Esophagus squamous epithelium (tissue), 5 donors: ENCODE measurements around the gene ZNF678. TPM values are rescaled to one million over a fixed set of nuclear protein-coding genes. Genes with fewer than 3 reads are reported as not detected.
"Not testable (repeated sequence)": the region's sequence is repeated elsewhere in the genome, so short reads cannot be mapped to it uniquely, and the experiment has no call there.

Experiments used
- DNase-seq: peaks from one replicate; lab custom pipeline; 2025; lab: John Stamatoyannopoulos, UW
- H3K27ac ChIP-seq, 4 donors: fragments of 200-600 bp; sonication (generic); one replicate each; pipeline ENCODE4 v1.5.1; 2016 to 2019; ENCODE audit warnings: mild to moderate bottlenecking in 1 of 4
- H3K27me3 ChIP-seq, 4 donors: fragments of 200-600 bp; sonication (generic); 1 replicate in 3 of 4; 2 replicates in 1 of 4; pipeline versions ENCODE4 v1.5.1 to v1.6.0; 2017 to 2021; ENCODE audit warnings: antibody characterized with exemption in 1 of 4
- H3K36me3 ChIP-seq, 3 donors: fragments of 200-600 bp; sonication (generic); one replicate each; pipeline ENCODE4 v1.5.1; 2016 to 2019
- H3K4me1 ChIP-seq, 3 donors: fragments of 200-600 bp; sonication (generic); one replicate each; pipeline ENCODE4 v1.5.1; 2017 to 2019
- H3K4me3 ChIP-seq, 4 donors: fragments of 200-600 bp; sonication (generic); 1 replicate in 3 of 4; 2 replicates in 1 of 4; pipeline ENCODE4 v1.5.1; 2016 to 2019; ENCODE audit warnings: mild to moderate bottlenecking in 2 of 4, moderate library complexity in 1 of 4
- H3K9me3 ChIP-seq, 3 donors: fragments of 200-600 bp; sonication (generic); one replicate each; pipeline ENCODE4 v1.5.1; 2016 to 2019
- POLR2A ChIP-seq, 4 donors: fragments of 450-650 bp; IDR thresholded peaks; one replicate each; pipeline ENCODE4 v1.6.1; 2017; ENCODE audit warnings: antibody characterized with exemption in 4 of 4, mild to moderate bottlenecking in 4 of 4, moderate library complexity in 3 of 4
- WGBS, 2 donors: methylation state at CpG; one replicate each; pipeline ENCODE4 v1.1.5; 2018; 5-methylcytosine and 5-hydroxymethylcytosine counted together
- intact Hi-C: fragments of 100-400 bp; cut with DNase I; formaldehyde crosslinking; loops from one replicate; pipeline ENCODE4 v1.15.0; 2022
- total RNA-seq, 4 donors: library from RNA; depleted of rRNA; stranded (reverse); fragments of >200 nt; gene quantifications; one replicate each; pipeline ENCODE4 v1.1.0, GENCODE V29; 2016
- TF ChIP-seq, protein P1 (sequence below), 6 experiments: fragments of 450-650 bp in 4 of 6; fragments of 200-600 bp in 2 of 6; sonication (generic) in 2 of 6; IDR thresholded peaks; one replicate each; pipeline ENCODE4 v1.5.1; 2016 to 2019; ENCODE audit warnings: antibody characterized with exemption in 6 of 6, mild to moderate bottlenecking in 4 of 6, moderate library complexity in 4 of 6
- donor health status: DM: yes; HTN: yes; CAD: no.

Gene ZNF678
- total RNA-seq, 4 donors from 2014 or later, result 1.5 to 7.6 (median 3.2) TPM

DNA sequence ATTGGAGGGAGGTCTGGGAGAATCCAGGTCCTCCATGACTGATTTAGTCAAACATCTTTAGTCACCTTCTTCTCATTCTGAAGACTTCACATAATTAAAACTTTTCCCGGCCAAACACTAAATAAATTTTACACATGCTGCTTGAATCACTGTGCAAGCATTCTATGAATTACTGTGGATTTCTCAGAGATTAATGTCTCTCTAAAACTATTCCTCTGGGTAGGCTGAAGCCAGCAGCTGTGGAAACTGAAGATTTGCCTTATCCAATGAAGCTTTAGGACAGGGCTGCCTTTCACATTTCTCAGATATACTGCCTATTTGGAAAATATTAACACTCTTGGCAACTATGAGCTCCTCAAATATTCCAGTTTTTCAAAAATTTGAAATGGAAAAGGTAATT is 110.1 kb downstream of the ZNF678 start:
- no peak for DNase-seq
- intact Hi-C loops, result no loop called here
- no peak overlapping the region for H3K4me3 ChIP-seq
- no peaks in the 10 kb centered on the region for H3K4me1 ChIP-seq
- TF ChIP-seq, protein P1, sequence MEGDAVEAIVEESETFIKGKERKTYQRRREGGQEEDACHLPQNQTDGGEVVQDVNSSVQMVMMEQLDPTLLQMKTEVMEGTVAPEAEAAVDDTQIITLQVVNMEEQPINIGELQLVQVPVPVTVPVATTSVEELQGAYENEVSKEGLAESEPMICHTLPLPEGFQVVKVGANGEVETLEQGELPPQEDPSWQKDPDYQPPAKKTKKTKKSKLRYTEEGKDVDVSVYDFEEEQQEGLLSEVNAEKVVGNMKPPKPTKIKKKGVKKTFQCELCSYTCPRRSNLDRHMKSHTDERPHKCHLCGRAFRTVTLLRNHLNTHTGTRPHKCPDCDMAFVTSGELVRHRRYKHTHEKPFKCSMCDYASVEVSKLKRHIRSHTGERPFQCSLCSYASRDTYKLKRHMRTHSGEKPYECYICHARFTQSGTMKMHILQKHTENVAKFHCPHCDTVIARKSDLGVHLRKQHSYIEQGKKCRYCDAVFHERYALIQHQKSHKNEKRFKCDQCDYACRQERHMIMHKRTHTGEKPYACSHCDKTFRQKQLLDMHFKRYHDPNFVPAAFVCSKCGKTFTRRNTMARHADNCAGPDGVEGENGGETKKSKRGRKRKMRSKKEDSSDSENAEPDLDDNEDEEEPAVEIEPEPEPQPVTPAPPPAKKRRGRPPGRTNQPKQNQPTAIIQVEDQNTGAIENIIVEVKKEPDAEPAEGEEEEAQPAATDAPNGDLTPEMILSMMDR (IDR thresholded peaks at IDR 0.05), result no peak
- no peak for TF ChIP-seq POLR2A (IDR thresholded peaks at IDR 0.05)
- H3K27ac ChIP-seq, result no peak overlapping the region
- 100% methylated on average over 1 of the region's 1 CpG for WGBS, 2 donors
- peaks cover 6 to 99% (median 74%) of the 10 kb centered on the region in 3 donors for H3K9me3 ChIP-seq
- no peaks in the 10 kb centered on the region for H3K27me3 ChIP-seq
- no peaks in the 10 kb centered on the region for H3K36me3 ChIP-seq

DNA sequence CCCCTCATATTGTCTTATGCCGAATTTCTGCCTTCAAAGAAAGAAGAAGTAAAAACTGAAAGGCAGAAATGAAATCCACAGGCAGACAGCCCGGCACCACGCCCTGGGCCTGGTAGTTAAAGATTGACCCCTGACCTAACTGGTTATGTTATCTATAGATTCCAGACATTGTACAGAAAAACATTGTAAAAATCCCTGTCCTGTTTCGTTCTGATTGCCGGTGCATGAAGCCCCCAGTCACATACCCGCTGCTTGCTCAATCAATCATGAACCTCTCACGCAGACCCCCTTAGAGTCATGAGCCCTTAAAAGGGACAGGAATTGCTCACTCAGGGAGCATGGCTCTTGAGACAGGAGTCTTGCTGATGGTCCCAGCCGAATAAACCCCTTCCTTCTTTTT is 122.5 kb downstream of the ZNF678 start:
- intact Hi-C loops, result no loop called here
- Histone ChIP-seq H3K4me1 (no peaks in the 10 kb centered on the region), H3K36me3 (no peaks in the 10 kb centered on the region), H3K9me3 (peaks cover 0 to 77% (median 5%) of the 10 kb centered on the region in 3 donors), H3K4me3 (no peak overlapping the region), H3K27ac (no peak overlapping the region), H3K27me3 (no peaks in the 10 kb centered on the region)
- WGBS, 2 donors, result 83 to 86% methylated on average over 8 of the region's 8 CpGs
- no peak for DNase-seq
- no peak for TF ChIP-seq POLR2A (IDR thresholded peaks at IDR 0.05)
- TF ChIP-seq, protein P1 (IDR thresholded peaks at IDR 0.05), result no peak

DNA sequence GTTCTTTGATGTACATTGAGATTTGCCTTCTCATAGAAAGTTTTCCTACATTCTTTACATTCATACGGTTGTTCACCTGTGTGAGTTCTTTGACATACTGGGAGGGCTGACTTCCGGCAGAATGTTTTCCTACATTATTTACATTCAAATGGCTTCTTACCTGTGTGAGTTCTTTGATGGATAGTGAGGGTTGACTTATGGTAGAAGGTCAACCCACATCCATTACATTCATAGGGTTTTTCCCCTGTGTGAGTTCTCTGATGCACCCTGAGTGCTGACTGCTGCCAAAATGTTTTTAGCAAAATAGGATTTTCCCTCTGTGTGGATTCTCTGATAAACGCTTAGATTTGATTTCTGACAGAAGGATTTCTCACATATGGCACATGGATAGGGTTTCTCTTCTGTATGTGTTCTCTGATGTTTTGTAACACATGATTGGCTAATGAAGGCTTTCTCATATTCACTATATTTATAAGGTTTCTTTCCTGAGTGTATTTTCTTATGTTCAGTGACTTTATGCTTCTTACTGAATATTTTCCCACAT is 134.0 kb downstream of the ZNF678 start:
- H3K9me3 ChIP-seq, result peaks cover 0 to 50% (median 10%) of the 10 kb centered on the region in 3 donors
- no peak for DNase-seq

DNA sequence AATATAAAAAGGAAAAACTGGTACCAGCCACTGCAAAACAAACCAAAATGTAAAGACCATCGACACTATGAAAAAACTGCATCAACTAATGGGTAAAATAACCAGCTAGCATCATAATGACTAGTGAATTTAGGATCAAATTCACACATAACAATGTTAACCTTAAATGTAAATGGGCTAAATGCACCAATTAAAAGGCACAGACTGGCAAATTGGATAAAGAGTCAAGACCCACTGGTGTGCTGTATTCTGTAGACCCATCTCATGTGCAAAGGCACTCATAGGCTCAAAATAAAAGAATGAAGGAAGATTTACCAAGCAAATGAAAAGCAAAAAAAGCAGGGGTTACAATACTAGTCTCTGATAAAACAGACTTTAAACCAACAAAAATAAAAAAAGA is 138.3 kb downstream of the ZNF678 start:
- H3K27ac ChIP-seq, H3K4me3 ChIP-seq, intact Hi-C loops, H3K36me3 ChIP-seq, DNase-seq, H3K27me3 ChIP-seq, H3K4me1 ChIP-seq: not testable (repeated sequence)
- peaks cover 0 to 44% (median 0%) of the 10 kb centered on the region in 3 donors for H3K9me3 ChIP-seq
- 65 to 93% methylated on average over 1 of the region's 1 CpG for WGBS, 2 donors

More for the DNA sequence above, 134.0 kb downstream of the ZNF678 start:
- H3K4me1 ChIP-seq, result no peaks in the 10 kb centered on the region
- H3K4me3 ChIP-seq, result no peak overlapping the region
- intact Hi-C loops, result no loop called here
- WGBS, 2 donors, result 81 to 88% methylated on average over 3 of the region's 3 CpGs
- no peak for TF ChIP-seq POLR2A (IDR thresholded peaks at IDR 0.05)
- TF ChIP-seq, protein P1 (IDR thresholded peaks at IDR 0.05), result no peak
- no peaks in the 10 kb centered on the region for H3K27me3 ChIP-seq
- H3K36me3 ChIP-seq, result no peaks in the 10 kb centered on the region
- H3K27ac ChIP-seq, result no peak overlapping the region

DNA sequence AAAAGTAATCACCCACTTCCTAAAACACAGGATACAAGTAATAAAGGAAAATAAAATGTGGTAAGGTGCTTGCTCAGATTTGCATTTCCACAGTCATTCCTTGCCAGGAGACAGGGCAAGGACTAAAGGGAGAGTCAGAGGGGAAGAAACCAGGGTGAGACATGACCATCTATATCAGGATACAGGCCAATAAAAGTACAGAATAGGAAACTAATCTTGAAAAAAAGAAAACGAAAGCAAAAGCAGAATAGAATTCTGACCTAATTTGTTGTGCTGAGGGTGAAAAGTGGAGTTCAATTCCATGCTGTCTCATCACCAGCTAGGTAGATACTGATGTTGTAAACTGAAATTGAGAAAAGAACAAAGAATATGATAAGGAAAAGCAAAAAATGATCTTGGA is 144.5 kb downstream of the ZNF678 start:
- intact Hi-C loops, result no loop called here
- 29 to 43% methylated on average over 1 of the region's 1 CpG for WGBS, 2 donors
- TF ChIP-seq, protein P1 (IDR thresholded peaks at IDR 0.05), result no peak
- TF ChIP-seq POLR2A (IDR thresholded peaks at IDR 0.05), result no peak
- H3K4me1 ChIP-seq, result no peaks in the 10 kb centered on the region
- peaks cover 0 to 31% (median 0%) of the 10 kb centered on the region in 3 donors for H3K9me3 ChIP-seq
- no peak overlapping the region for H3K4me3 ChIP-seq
- no peaks in the 10 kb centered on the region for H3K27me3 ChIP-seq
- no peak overlapping the region for H3K27ac ChIP-seq
- no peak for DNase-seq
- H3K36me3 ChIP-seq, result no peaks in the 10 kb centered on the region
